Skeletal muscle tissue (tissue), 4 donors: ENCODE results near the gene PNMA8A. TPM values are rescaled to one million over a fixed set of nuclear protein-coding genes. Genes with fewer than 3 reads are reported as not detected.

Source experiments
- H3K27ac ChIP-seq: one replicate; pipeline ENCODE4 v1.7.0; 2013; ENCODE audit warnings: mild to moderate bottlenecking, low read depth, low read length, inconsistent platforms
- H3K27me3 ChIP-seq, 3 donors: one replicate each; pipeline ENCODE4 v1.7.0; 2013; ENCODE audit warnings: low read length in 3 of 3; ENCODE audit not compliant: control insufficient read depth in 3 of 3, insufficient read depth in 3 of 3
- H3K36me3 ChIP-seq, 3 donors: one replicate each; pipeline ENCODE4 v1.7.0; 2013; ENCODE audit warnings: low read length in 3 of 3; ENCODE audit not compliant: control insufficient read depth in 3 of 3, insufficient read depth in 3 of 3
- H3K4me1 ChIP-seq, 3 donors: one replicate each; pipeline ENCODE4 v1.7.0; 2013; ENCODE audit warnings: low read length in 3 of 3, mild to moderate bottlenecking in 3 of 3; ENCODE audit not compliant: control insufficient read depth in 3 of 3, insufficient read depth in 3 of 3
- H3K4me3 ChIP-seq, 3 donors: one replicate each; pipeline ENCODE4 v1.7.0; 2013; ENCODE audit warnings: low read length in 3 of 3
- H3K9ac ChIP-seq, 3 donors: one replicate each; pipeline ENCODE4 v1.7.0; 2013; ENCODE audit warnings: low read length in 3 of 3, mild to moderate bottlenecking in 3 of 3, moderate library complexity in 2 of 3, low read depth in 1 of 3
- H3K9me3 ChIP-seq, 3 donors: one replicate each; pipeline ENCODE4 v1.7.0; 2013; ENCODE audit warnings: low read length in 3 of 3; ENCODE audit not compliant: control insufficient read depth in 3 of 3
- total RNA-seq: library from RNA; depleted of rRNA; stranded (reverse); fragments of >200 nt; gene quantifications from one replicate; pipeline ENCODE4 v1.2.3, GENCODE V29; 2014
- donor health status: Osteomylitis.

The PNMA8A gene, protein sequence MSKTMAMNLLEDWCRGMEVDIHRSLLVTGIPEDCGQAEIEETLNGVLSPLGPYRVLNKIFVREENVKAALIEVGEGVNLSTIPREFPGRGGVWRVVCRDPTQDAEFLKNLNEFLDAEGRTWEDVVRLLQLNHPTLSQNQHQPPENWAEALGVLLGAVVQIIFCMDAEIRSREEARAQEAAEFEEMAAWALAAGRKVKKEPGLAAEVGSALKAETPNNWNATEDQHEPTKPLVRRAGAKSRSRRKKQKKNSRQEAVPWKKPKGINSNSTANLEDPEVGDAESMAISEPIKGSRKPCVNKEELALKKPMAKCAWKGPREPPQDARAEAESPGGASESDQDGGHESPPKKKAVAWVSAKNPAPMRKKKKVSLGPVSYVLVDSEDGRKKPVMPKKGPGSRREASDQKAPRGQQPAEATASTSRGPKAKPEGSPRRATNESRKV
- total RNA-seq = 21.4 TPM

DNA sequence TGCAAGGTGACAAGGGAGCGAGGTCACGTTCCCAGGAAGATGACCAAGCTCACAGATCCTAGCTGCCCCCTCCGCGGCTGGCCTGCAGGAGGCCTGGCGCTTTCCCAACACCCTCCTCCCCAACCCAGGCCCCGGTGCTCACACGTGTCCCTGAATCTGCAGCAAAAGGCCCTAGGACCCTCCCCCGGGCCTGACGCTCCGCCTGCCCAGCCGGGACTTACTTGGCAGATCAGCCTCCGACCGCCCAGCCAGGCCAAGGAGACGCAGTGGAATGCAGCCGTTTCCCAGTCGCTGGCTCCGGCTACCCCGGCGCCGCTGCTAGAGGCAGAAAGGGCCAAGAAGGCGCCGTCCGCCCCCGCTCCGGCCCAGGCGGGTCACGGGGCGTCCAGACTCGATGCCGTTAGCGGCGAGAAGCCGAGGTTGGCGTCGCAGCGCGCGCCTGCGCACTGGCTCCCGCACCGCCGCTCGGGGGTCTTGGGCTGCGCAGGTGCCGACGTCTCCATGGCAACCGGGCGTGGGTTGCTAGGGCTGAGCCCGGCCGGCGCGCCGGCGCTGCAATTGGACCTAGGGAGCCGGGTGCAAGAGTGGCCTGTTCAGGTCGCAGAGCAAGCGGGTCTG is at the start of gene PNMA8A:
Gene PNMA8A, minus strand, starts transcription at position 448 of the 618 bp plus-strand sequence. CDS start 528 bp downstream, outside the sequence.
- H3K27ac ChIP-seq = peak within 1 kb of the TSS; percentile 64
- no peaks in the 10 kb centered on the region for H3K9me3 ChIP-seq
- peak within 1 kb of the TSS; percentile 59 to 75 (median 62) for H3K4me3 ChIP-seq
- peak within 1 kb of the TSS; percentile 32 to 81 (median 47) for H3K9ac ChIP-seq
- peaks cover 11 to 15% (median 14%) of the 10 kb centered on the region in 3 donors for H3K4me1 ChIP-seq
- H3K27me3 ChIP-seq = peaks cover 0 to 27% (median 2%) of the 10 kb centered on the region in 3 donors
- H3K36me3 ChIP-seq = no peaks in the 10 kb centered on the region

DNA sequence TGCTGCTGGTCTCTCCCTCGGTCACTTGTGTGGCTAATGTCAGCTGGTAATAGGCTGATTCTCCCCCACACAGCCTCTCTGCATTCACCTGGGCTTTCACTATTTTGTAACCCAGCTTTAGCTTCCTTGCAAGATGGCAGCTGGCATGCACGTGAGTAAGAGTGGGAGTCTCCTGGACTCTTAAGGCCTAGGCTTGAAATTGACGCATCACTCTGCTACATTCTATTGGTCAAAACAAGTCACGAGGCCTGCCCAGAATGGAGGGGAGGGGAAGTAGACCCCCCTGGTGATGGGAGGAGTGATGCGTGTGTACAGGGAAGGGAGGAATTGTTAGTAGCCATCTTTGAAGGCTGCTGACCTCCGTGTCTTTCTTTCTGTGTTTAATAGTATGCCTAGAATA is 49.3 kb upstream of the PNMA8A start:
- H3K27ac ChIP-seq = no peak overlapping the region
- peaks cover 0 to 4% (median 0%) of the 10 kb centered on the region in 3 donors for H3K27me3 ChIP-seq
- no peaks in the 10 kb centered on the region for H3K4me1 ChIP-seq
- H3K36me3 ChIP-seq = peaks cover 0 to 2% (median 0%) of the 10 kb centered on the region in 3 donors
- no peaks in the 10 kb centered on the region for H3K9me3 ChIP-seq
- H3K4me3 ChIP-seq = no peak overlapping the region
- H3K9ac ChIP-seq = no peak overlapping the region

DNA sequence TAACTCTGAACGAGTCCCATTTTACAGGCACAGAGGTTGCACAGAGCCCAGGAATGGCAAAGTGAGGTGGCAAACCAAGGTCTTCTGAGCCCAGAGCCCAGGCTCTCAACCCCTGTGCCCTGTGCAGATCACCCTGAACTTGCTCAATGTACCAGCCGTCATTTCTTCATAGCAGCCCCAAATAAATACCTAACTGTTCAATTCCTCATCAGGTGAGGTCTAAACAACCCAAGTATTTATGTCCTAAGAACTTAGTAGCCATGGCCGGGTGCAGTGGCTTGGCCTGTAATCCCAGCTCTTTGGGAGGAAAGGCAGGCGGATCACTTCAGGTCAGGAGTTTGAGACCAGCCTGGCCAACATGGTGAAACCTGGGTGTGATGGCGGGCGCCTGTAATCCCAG is 46.1 kb upstream of the PNMA8A start:
- Histone ChIP-seq H3K36me3 (no peaks in the 10 kb centered on the region), H3K4me1 (peaks cover 0 to 4% (median 0%) of the 10 kb centered on the region in 3 donors), H3K27me3 (peaks cover 0 to 17% (median 5%) of the 10 kb centered on the region in 3 donors), H3K9me3 (no peaks in the 10 kb centered on the region), H3K27ac (no peak overlapping the region), H3K9ac (no peak overlapping the region), H3K4me3 (no peak overlapping the region)

DNA sequence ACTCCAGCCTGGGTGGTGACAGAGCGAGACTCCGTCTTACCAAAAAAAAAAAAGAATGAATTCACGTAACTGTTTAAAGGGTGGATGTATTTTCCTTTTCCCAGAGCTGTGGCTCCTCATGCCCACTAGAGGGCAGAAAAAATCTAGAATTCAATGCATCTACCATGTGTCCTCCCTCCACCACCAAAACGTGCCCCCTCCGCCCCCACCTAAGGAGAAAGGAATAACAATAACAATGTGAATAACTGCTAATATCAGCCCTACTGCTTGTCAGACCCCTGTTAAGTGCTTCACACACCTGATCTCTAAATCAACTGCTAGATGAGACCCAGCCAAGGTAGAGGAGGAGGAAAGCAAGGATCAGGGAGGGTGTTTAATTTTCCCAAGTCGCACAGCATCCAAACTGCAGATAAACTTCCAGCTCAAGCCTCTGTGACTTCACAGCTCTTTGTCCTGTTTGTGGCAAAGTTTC is 44.6 kb upstream of the PNMA8A start:
- H3K4me3 ChIP-seq = no peak overlapping the region
- H3K9ac ChIP-seq = no peak overlapping the region
- H3K27me3 ChIP-seq = peaks cover 0 to 17% (median 5%) of the 10 kb centered on the region in 3 donors
- H3K27ac ChIP-seq = no peak overlapping the region
- no peaks in the 10 kb centered on the region for H3K36me3 ChIP-seq
- H3K9me3 ChIP-seq = peaks cover 0 to 4% (median 0%) of the 10 kb centered on the region in 3 donors
- peaks cover 0 to 4% (median 0%) of the 10 kb centered on the region in 3 donors for H3K4me1 ChIP-seq

DNA sequence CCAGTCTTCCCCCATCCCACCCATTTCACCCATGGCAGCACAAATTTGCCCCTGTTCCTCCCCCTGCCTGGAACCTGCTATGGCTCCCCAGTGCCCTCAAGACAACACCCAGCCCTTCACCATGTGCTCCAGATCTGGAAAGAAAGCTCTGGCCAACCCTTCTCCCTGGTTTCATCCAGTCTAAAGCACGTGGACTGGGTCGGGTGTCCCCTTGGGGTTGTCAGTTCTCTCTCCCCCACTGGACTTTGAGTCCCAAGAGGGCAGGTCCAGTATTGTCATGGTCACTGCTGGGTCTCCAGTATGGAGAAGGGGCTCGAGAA is 43.9 kb upstream of the PNMA8A start:
- H3K4me1 ChIP-seq = peaks cover 0 to 4% (median 0%) of the 10 kb centered on the region in 3 donors
- H3K9ac ChIP-seq = no peak overlapping the region
- peaks cover 0 to 4% (median 0%) of the 10 kb centered on the region in 3 donors for H3K9me3 ChIP-seq
- peaks cover 0 to 17% (median 5%) of the 10 kb centered on the region in 3 donors for H3K27me3 ChIP-seq
- no peak overlapping the region for H3K27ac ChIP-seq
- no peaks in the 10 kb centered on the region for H3K36me3 ChIP-seq
- no peak overlapping the region for H3K4me3 ChIP-seq

DNA sequence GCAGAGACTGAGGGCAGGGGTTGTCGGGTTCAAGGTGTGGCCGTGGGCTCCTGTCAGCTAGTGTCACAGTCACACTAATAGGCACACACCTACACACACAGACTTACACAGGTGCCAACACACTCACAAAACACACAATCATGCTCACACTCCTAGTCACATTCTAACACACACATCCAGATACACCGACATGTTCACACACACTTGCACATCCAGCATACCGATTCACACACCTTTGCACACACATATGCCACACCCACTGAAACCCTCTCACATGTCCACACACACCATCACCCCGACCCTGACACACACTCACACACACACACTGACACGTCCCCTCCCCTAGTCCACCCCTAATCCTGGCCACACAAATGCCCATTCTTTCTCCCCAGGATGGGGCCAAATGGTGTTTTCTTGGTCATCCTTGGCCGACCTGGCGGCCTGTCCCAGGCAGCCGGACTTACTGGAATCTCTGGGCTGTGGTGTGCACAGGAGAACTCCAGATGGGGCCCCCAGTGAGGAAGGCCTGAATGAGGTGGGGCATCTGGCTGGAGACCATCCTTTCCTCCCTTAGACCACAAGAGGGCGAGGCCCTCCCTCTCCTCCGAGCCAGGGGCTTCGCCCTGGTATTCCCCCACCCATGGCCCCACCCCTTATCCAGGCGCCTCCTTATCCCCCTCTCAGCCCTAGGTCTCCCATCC is 43.4 kb upstream of the PNMA8A start:
- Histone ChIP-seq H3K27me3 (peaks cover 0 to 17% (median 5%) of the 10 kb centered on the region in 3 donors), H3K4me1 (peaks cover 0 to 4% (median 0%) of the 10 kb centered on the region in 3 donors), H3K36me3 (no peaks in the 10 kb centered on the region)

DNA sequence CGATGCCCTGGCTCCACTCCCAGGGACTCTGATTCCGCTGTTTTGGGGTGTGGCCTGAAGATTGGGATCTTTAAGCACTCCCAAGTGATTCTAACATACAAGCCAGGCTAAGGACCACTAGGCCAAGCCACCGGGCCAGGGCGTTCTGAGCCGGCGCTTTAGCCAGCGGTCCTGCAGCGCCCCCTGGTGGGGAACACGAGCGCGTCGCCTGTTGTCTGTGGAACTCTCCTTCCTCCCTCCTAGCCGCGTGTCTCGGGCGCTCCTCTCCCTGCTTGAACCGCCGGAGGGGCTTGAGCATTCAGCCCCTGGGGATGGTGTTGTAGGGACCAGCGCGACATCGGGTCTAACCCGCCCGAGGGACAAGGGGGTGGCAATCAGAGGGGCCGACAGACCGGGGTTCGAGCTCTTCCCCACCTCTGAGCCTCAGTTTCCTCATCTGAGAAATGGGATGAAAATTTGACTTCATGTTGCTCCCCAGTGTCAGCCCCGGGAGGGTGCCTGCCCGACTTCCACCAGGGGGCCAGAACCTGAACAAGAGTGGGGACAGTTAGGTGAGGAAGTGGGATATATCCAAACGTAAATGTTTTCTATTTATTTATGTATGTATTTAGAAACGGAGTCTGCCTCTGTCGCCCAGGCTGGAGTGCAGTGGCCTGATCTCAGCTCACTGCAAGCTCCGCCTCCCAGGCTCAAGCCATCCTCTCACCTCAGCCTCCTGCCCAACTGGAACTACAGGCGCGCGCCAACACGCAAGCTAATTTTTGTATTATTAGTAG is 42.3 kb upstream of the PNMA8A start:
- Histone ChIP-seq H3K27me3 (peaks cover 0 to 17% (median 5%) of the 10 kb centered on the region in 3 donors), H3K36me3 (no peaks in the 10 kb centered on the region), H3K4me1 (peaks cover 0 to 4% (median 0%) of the 10 kb centered on the region in 3 donors), H3K27ac (no peak overlapping the region), H3K4me3 (no peak overlapping the region), H3K9ac (no peak overlapping the region), H3K9me3 (peaks cover 0 to 4% (median 0%) of the 10 kb centered on the region in 3 donors)

More for the DNA sequence above, 43.4 kb upstream of the PNMA8A start:
- Histone ChIP-seq H3K4me3 (no peak overlapping the region), H3K9ac (no peak overlapping the region), H3K9me3 (peaks cover 0 to 4% (median 0%) of the 10 kb centered on the region in 3 donors), H3K27ac (no peak overlapping the region)

DNA sequence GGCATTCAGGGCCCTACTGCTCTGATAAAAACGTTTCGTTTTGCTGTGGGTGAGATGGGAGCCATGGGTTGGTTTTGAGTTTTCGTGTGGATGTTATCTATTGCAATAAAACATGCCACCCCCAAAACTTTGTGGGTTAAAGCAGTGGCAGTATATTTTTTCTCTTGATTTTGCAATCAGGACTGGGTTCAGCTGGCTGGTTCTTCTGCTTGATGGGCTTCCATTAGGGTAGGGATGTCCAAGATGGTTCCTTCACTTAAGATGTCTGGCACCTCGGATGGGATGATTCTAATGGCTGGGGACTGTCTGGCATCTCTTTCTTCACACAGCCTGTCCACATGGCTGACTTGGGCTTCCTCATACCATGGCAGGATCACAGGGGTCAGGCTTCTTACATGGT is 39.9 kb upstream of the PNMA8A start:
- Histone ChIP-seq H3K36me3 (no peaks in the 10 kb centered on the region), H3K4me3 (no peak overlapping the region), H3K9ac (no peak overlapping the region), H3K4me1 (peaks cover 0 to 4% (median 0%) of the 10 kb centered on the region in 3 donors), H3K9me3 (peaks cover 0 to 4% (median 0%) of the 10 kb centered on the region in 3 donors), H3K27me3 (peaks cover 0 to 17% (median 5%) of the 10 kb centered on the region in 3 donors), H3K27ac (no peak overlapping the region)

DNA sequence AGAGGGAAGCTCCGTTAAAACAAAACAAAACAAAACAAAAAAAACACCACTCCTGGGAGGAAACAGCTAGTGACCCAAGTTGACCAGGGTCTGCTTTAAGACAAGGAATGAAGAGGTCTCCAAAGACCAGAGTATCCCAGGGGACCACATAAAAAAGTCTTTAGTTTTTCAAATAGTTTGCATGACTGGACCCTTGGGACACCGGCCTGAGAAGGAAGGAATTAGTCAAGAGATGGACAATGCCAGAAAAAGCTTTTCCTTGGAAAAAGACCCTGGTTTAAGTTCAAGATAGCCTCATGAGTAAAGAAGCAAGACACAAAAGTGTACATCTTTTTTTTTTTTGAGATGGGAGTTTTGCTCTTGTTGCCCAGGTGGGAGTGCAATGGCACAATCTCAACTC is 36.8 kb upstream of the PNMA8A start:
- Histone ChIP-seq H3K4me1 (peaks cover 0 to 2% (median 0%) of the 10 kb centered on the region in 3 donors), H3K9ac (no peak overlapping the region), H3K9me3 (peaks cover 0 to 4% (median 0%) of the 10 kb centered on the region in 3 donors), H3K4me3 (no peak overlapping the region), H3K27ac (no peak overlapping the region), H3K36me3 (no peaks in the 10 kb centered on the region), H3K27me3 (peaks cover 0 to 4% (median 2%) of the 10 kb centered on the region in 3 donors)
